Measurements from ENCODE around the gene HOXB4. TPM values are rescaled to one million over a fixed set of nuclear protein-coding genes. Genes with fewer than 3 reads are reported as not detected.
A peak's percentile ranks its signal among the peaks of the same experiment; 100 is the strongest.

The HOXB4 gene
- total and polyA plus RNA-seq, 8 donors: 0.45 to 5.1 (median 2.1) TPM; not detected in 2

DNA sequence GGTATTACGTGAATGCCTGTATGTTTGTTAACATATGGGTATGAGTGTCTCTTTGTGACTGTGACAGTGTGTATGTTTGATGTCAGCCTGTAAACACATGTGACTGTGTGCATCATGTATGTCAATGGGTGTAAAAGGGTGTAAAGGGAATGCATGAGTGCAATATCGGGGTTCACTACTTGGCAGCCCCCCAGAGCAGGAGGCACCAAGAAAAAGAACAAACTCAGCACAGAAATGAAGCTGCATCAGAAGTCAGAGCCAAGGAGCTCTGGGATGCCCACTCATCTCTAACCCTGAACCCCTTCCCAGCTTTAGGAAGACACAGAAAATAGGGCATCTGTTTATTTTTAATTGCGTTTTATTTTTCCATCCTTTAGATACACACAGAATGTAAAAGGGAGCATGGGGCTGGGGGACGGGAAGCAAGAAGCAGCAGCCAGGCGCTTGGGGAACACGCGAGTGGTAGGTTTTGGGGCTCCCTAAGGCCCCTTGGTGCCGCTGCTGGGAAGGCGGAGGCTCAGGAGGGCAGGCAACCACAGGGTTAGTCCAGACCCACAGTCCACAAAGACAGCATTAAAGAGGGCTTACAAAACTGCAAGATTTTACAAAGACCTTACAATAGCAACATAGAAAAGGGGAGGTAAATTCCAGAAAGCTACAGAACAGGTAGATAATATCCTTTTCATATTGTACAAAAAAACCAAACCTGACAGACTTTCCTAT, 28.9 kb upstream of the HOXB4 start:
- Histone ChIP-seq H3K4me1 (peaks cover 11 to 45% (median 37%) of the 10 kb centered on the region in 4 donors), H3K27me3 (peaks cover 0 to 100% (median 100%) of the 10 kb centered on the region in 3 donors), H3K27ac (peak overlapping the region in 2 of 5 donors; percentile 81 to 95), H3K4me3 (no peak overlapping the region), H3K36me3 (no peaks in the 10 kb centered on the region), H3K9me3 (peaks cover 0 to 3% (median 0%) of the 10 kb centered on the region in 4 donors)
- intact Hi-C loops (cut with DNase I; ENCODE audit: low total_unique reads): no loop called here
- TF ChIP-seq POLR2AphosphoS5 (IDR thresholded peaks at IDR 0.05) (no peak), EP300 (IDR thresholded peaks at IDR 0.05) (no peak), POLR2A (IDR thresholded peaks at IDR 0.05) (no peak)
- TF ChIP-seq, protein P1, sequence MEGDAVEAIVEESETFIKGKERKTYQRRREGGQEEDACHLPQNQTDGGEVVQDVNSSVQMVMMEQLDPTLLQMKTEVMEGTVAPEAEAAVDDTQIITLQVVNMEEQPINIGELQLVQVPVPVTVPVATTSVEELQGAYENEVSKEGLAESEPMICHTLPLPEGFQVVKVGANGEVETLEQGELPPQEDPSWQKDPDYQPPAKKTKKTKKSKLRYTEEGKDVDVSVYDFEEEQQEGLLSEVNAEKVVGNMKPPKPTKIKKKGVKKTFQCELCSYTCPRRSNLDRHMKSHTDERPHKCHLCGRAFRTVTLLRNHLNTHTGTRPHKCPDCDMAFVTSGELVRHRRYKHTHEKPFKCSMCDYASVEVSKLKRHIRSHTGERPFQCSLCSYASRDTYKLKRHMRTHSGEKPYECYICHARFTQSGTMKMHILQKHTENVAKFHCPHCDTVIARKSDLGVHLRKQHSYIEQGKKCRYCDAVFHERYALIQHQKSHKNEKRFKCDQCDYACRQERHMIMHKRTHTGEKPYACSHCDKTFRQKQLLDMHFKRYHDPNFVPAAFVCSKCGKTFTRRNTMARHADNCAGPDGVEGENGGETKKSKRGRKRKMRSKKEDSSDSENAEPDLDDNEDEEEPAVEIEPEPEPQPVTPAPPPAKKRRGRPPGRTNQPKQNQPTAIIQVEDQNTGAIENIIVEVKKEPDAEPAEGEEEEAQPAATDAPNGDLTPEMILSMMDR (IDR thresholded peaks at IDR 0.05): no peak
- DNase-seq: no peak
- 40 to 65% (median 57%) methylated on average over 9 of the region's 9 CpGs for WGBS, 5 donors

DNA sequence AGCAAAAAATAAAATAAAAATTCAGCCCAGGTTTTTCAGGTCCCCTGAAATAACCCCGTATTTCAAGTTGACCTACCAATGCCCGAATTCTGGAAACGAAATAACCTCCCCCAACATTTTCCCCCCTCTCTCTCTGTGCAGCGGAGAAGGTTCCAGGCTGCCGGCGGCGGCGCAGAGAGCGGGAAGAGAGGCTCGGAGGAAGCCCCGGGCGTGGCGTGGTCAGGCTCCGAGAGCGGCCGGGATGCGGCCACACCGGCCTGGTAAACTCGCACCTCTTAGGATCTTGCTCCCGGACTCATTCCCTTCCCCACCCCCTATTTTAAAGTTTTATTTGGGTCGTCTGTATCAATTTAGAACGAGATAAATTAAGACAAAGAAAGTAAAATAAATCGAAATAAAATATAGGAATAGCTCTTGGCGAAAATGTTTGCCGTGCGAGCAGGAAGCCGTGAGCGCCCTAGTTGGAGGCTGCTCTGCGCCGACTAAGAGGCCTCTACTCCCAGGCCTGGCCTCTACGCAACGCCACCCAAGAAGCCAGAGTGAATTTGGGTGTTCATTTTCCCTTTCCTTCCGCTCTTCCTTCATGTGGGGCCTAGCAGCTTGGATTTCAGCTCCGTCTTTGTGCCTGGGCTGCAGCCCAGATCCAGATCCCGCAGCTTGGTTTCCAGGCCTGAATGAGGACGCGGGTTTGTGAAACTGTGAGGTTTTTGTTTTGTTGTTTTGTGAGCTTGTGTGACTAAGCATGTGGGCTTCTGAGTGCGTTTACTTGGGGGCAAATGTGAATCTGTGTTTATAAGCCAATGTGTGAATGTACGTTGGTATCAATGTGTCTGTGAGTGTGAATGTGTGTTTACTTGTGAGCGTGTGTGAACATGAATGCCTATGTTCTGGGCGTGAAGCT, 28.1 kb upstream of the HOXB4 start:
- H3K27me3 ChIP-seq: peaks cover 0 to 100% (median 100%) of the 10 kb centered on the region in 3 donors
- 36 to 64% (median 42%) methylated on average over 41 of the region's 41 CpGs for WGBS, 5 donors

DNA sequence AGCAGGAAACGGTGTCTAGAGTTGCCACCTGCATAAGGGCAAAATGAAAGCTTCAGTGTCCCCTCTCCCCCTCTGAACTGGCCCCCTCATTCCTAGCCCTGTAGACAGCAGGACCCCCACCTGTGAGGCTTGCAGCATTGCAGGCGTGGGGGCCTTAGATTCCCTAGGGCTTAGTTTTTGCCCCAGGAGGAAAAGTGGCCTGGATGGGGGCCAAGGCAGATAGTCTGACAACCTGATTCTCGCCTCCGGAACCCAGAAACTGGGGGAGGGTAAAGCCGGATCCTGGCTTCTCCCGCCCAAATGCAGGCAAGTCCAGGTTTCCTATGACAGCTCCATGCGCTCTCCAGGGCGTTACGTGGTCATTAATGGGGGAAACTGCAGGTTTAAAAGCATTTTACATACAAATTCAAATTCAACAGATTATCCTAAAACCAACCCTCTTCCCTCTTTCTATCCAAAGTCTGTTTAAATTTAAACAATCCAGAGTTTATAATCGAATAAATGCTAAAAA, 27.3 kb upstream of the HOXB4 start:
- no peaks in the 10 kb centered on the region for H3K36me3 ChIP-seq
- peaks cover 0 to 39% (median 33%) of the 10 kb centered on the region in 4 donors for H3K4me1 ChIP-seq
- 31 to 68% (median 43%) methylated on average over 10 of the region's 10 CpGs for WGBS, 5 donors
- intact Hi-C loops (cut with DNase I; ENCODE audit: low total_unique reads): no loop called here
- peaks cover 0 to 3% (median 0%) of the 10 kb centered on the region in 4 donors for H3K9me3 ChIP-seq
- peak overlapping the region in 2 of 5 donors; percentile 81 to 95 for H3K27ac ChIP-seq
- peak overlapping the region in 2 of 4 donors; percentile 47 to 49 for H3K4me3 ChIP-seq
- TF ChIP-seq POLR2AphosphoS5 (IDR thresholded peaks at IDR 0.05) (no peak), EP300 (IDR thresholded peaks at IDR 0.05) (no peak), POLR2A (IDR thresholded peaks at IDR 0.05) (no peak)
- TF ChIP-seq, protein P1 (IDR thresholded peaks at IDR 0.05): no peak
- H3K27me3 ChIP-seq: peaks cover 0 to 100% (median 100%) of the 10 kb centered on the region in 3 donors
- DNase-seq: no peak

More for the DNA sequence above, 28.1 kb upstream of the HOXB4 start:
- DNase-seq: no peak
- peaks cover 3 to 45% (median 36%) of the 10 kb centered on the region in 4 donors for H3K4me1 ChIP-seq
- H3K27ac ChIP-seq: peak overlapping the region in 2 of 5 donors; percentile 81 to 95
- TF ChIP-seq POLR2AphosphoS5 (IDR thresholded peaks at IDR 0.05): no peak
- TF ChIP-seq, protein P1 (IDR thresholded peaks at IDR 0.05): no peak
- no peak for TF ChIP-seq POLR2A (IDR thresholded peaks at IDR 0.05)
- TF ChIP-seq EP300 (IDR thresholded peaks at IDR 0.05): no peak
- H3K9me3 ChIP-seq: peaks cover 0 to 3% (median 0%) of the 10 kb centered on the region in 4 donors
- no peaks in the 10 kb centered on the region for H3K36me3 ChIP-seq
- peak overlapping the region in 1 of 4 donors; percentile 5 for H3K4me3 ChIP-seq
- intact Hi-C loops (cut with DNase I; ENCODE audit: low total_unique reads): no loop called here
